Endodermal cell (in vitro differentiated cells): ENCODE measurements around the gene TRMT44. TPM values are rescaled to one million over a fixed set of nuclear protein-coding genes. Genes with fewer than 3 reads are reported as not detected.

Experiments used
- DNase-seq: peaks from one replicate; pipeline ENCODE4 v3.0.0-alpha.2; 2017
- H3K27ac ChIP-seq: 2 replicates; pipeline ENCODE4 v1.5.1; 2013; ENCODE audit warnings: mild to moderate bottlenecking, low read depth, low read length, moderate library complexity
- H3K27me3 ChIP-seq: 2 replicates; pipeline ENCODE4 v1.6.1; 2013; ENCODE audit warnings: mild to moderate bottlenecking, low read length, moderate library complexity; ENCODE audit not compliant: insufficient read depth, control insufficient read depth, poor library complexity, severe bottlenecking
- H3K36me3 ChIP-seq: 2 replicates; pipeline ENCODE4 v1.7.0; 2013; ENCODE audit warnings: mild to moderate bottlenecking, low read length, moderate library complexity; ENCODE audit not compliant: control insufficient read depth, insufficient read depth
- H3K4me1 ChIP-seq: one replicate; pipeline ENCODE4 v1.7.0; 2013; ENCODE audit warnings: low read length; ENCODE audit not compliant: control insufficient read depth, insufficient read depth
- H3K4me3 ChIP-seq: 2 replicates; pipeline ENCODE4 v1.5.1; 2013; ENCODE audit warnings: mild to moderate bottlenecking, low read length, moderate library complexity
- H3K9ac ChIP-seq: 2 replicates; pipeline ENCODE4 v1.6.1; 2013; ENCODE audit warnings: mild to moderate bottlenecking, low read length, moderate library complexity; ENCODE audit not compliant: poor library complexity, severe bottlenecking; ENCODE audit errors: extremely low read depth
- H3K9me3 ChIP-seq: 2 replicates; pipeline ENCODE4 v1.6.1; 2013; ENCODE audit warnings: mild to moderate bottlenecking, low read length, moderate library complexity; ENCODE audit not compliant: control insufficient read depth
- H3K27ac Mint-ChIP-seq: 2 replicates; pipeline ENCODE4 v1.8.0; 2020; ENCODE audit warnings: mixed read lengths
- H3K27me3 Mint-ChIP-seq: 2 replicates; pipeline ENCODE4 v1.8.0; 2021; ENCODE audit warnings: mild to moderate bottlenecking, mixed read lengths; ENCODE audit not compliant: insufficient read depth
- H3K36me3 Mint-ChIP-seq: 2 replicates; pipeline ENCODE4 v1.8.0; 2020; ENCODE audit warnings: low read depth, mixed read lengths
- H3K4me1 Mint-ChIP-seq: 2 replicates; pipeline ENCODE4 v1.8.0; 2020; ENCODE audit warnings: mixed read lengths
- H3K4me3 Mint-ChIP-seq: 2 replicates; pipeline ENCODE4 v1.8.0; 2020; ENCODE audit warnings: mild to moderate bottlenecking, moderate library complexity, mixed read lengths
- H3K9me3 Mint-ChIP-seq: 2 replicates; pipeline ENCODE4 v1.8.0; 2020; ENCODE audit warnings: mild to moderate bottlenecking, mixed read lengths
- WGBS, 2 experiments: methylation state at CpG; one replicate each; pipeline versions ENCODE4 v1.1.5 to v1.1.7; 2013; ENCODE audit warnings: missing lambda C conversion rate in 2 of 2, mixed read lengths in 1 of 2; ENCODE audit not compliant: insufficient coverage in 1 of 2, insufficient read length in 1 of 2; 5-methylcytosine and 5-hydroxymethylcytosine counted together
- total RNA-seq, 2 donors: library from RNA; stranded (reverse); fragmentation: NEBNext Ultra II Directional in 1 of 2; extraction: Animal tissue kit (Norgen Biotek cat#: 25700) in 1 of 2; gene quantifications; 2 replicates in 1 of 2; 3 replicates in 1 of 2; pipeline ENCODE4 v1.2.1, GENCODE V29; 2021
- TF ChIP-seq, protein P1 (sequence below): fragments of 200-600 bp; sonication (generic); conservative IDR thresholded peaks from 2 replicates; pipeline ENCODE4 v1.5.0; 2021; ENCODE audit warnings: antibody characterized with exemption, mild to moderate bottlenecking

The TRMT44 gene
- total RNA-seq, 2 donors from 2014 or later, result 45.9 to 114 TPM

DNA sequence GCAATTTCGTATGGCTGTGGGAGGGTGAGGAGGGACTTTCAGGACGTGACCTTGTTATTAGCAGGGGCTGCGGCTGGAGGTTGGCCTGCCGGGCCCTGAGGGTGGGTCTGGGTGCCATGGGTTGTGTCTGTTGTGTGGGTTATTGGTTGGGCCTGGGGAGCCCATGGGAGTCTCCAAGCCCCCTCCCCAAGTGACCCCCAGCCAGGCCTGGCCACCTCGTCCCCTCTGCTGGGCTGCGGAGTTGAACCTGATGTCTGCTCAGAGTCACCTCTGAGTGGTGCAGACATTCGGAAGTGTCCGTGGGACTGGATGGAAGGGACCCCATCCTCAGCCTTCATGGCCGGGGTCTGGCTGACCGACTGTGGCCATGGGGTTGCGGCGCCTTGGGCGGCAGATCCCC, 67.7 kb downstream of the TRMT44 start:
- Histone ChIP-seq H3K4me3 (no peak overlapping the region), H3K9me3 (peaks cover 8% of the 10 kb centered on the region), H3K36me3 (no peaks in the 10 kb centered on the region), H3K4me1 (peaks cover 5% of the 10 kb centered on the region), H3K9ac (no peak overlapping the region), H3K27me3 (no peaks in the 10 kb centered on the region), H3K27ac (no peak overlapping the region)
- Mint-ChIP-seq H3K9me3 (peaks cover 9% of the 10 kb centered on the region), H3K27ac (no peak overlapping the region), H3K4me3 (no peak overlapping the region), H3K4me1 (peaks cover 22% of the 10 kb centered on the region), H3K36me3 (peaks cover 5% of the 10 kb centered on the region), H3K27me3 (no peaks in the 10 kb centered on the region)
- no peak for DNase-seq
- TF ChIP-seq, protein P1, sequence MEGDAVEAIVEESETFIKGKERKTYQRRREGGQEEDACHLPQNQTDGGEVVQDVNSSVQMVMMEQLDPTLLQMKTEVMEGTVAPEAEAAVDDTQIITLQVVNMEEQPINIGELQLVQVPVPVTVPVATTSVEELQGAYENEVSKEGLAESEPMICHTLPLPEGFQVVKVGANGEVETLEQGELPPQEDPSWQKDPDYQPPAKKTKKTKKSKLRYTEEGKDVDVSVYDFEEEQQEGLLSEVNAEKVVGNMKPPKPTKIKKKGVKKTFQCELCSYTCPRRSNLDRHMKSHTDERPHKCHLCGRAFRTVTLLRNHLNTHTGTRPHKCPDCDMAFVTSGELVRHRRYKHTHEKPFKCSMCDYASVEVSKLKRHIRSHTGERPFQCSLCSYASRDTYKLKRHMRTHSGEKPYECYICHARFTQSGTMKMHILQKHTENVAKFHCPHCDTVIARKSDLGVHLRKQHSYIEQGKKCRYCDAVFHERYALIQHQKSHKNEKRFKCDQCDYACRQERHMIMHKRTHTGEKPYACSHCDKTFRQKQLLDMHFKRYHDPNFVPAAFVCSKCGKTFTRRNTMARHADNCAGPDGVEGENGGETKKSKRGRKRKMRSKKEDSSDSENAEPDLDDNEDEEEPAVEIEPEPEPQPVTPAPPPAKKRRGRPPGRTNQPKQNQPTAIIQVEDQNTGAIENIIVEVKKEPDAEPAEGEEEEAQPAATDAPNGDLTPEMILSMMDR, result no peak
- WGBS, 2 experiments, result 81 to 89% methylated on average over 6 to 13 of the region's 13 CpGs

DNA sequence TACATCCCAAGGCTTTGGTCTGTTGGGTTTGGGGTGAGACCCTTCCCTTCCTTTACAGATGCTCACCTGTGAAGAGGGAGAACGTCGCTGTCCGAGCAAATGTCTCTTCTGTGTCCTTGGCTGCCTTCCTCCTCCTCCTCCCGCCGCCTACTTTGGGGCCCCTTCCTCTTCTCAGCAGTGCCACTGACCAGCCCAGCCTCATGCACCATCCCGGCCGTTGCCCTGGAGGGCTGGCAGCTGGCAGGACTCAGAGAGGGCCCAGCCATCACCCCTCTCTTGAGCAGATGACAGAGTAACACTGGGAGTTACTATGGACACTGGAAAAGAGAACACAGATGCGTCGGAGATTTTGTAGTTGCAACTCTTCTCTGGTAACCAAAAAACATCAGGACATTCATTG, 68.2 kb downstream of the TRMT44 start:
- 91 to 94% methylated on average over 5 to 9 of the region's 9 CpGs for WGBS, 2 experiments
- no peak overlapping the region for H3K4me3 ChIP-seq
- no peaks in the 10 kb centered on the region for H3K27me3 ChIP-seq
- no peak overlapping the region for H3K4me3 Mint-ChIP-seq
- H3K36me3 ChIP-seq, result no peaks in the 10 kb centered on the region
- no peak for DNase-seq
- H3K27ac ChIP-seq, result no peak overlapping the region
- H3K4me1 ChIP-seq, result peaks cover 5% of the 10 kb centered on the region
- peaks cover 12% of the 10 kb centered on the region for H3K9me3 ChIP-seq
- peaks cover 7% of the 10 kb centered on the region for H3K36me3 Mint-ChIP-seq
- H3K27ac Mint-ChIP-seq, result no peak overlapping the region
- peaks cover 13% of the 10 kb centered on the region for H3K9me3 Mint-ChIP-seq
- no peaks in the 10 kb centered on the region for H3K27me3 Mint-ChIP-seq
- no peak overlapping the region for H3K9ac ChIP-seq
- peaks cover 22% of the 10 kb centered on the region for H3K4me1 Mint-ChIP-seq
- TF ChIP-seq, protein P1, result no peak

DNA sequence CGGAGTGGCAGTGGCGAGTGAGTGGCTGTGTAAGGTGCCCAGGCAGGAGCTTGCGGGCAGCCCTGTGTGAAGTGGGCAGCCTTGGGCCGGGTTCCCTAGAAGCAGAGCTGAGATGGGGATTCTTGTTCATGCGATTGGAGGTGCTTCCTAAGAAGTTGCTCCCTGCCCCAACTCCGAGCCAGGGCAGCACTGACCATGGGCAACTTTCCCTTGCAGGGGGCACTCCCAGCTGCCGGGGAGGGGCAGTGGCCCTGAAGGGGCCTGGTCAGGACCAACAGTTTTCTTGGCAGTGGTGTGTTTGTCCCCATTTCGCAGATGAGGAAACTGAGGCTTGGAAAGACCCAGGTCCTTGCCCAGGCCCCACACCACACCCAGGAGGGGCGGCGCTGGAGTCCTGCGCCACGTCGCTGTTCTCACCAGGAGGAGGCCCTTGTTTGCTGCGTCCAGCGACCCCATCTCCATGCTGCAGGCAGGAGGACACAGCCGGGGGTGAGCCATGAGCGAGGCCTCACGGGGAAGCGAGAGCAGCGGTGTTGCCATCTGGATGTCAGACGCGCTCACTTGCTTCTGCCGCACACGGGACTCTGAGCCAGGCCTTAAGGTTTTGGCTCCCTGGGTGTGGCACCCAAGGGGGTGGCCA, 68.9 kb downstream of the TRMT44 start:
- TF ChIP-seq, protein P1, result no peak
- H3K36me3 Mint-ChIP-seq, result peaks cover 7% of the 10 kb centered on the region
- WGBS, 2 experiments, result 93 to 95% methylated on average over 18 to 24 of the region's 24 CpGs
- no peak overlapping the region for H3K4me3 Mint-ChIP-seq
- H3K4me1 Mint-ChIP-seq, result peaks cover 22% of the 10 kb centered on the region
- peaks cover 12% of the 10 kb centered on the region for H3K9me3 ChIP-seq
- H3K9ac ChIP-seq, result no peak overlapping the region
- no peak for DNase-seq
- peaks cover 5% of the 10 kb centered on the region for H3K4me1 ChIP-seq
- no peak overlapping the region for H3K27ac Mint-ChIP-seq
- H3K36me3 ChIP-seq, result no peaks in the 10 kb centered on the region
- H3K27me3 ChIP-seq, result no peaks in the 10 kb centered on the region
- peaks cover 14% of the 10 kb centered on the region for H3K9me3 Mint-ChIP-seq
- H3K27ac ChIP-seq, result no peak overlapping the region
- no peaks in the 10 kb centered on the region for H3K27me3 Mint-ChIP-seq
- H3K4me3 ChIP-seq, result no peak overlapping the region
